Measurements from ENCODE around the gene NOP9. TPM values are rescaled to one million over a fixed set of nuclear protein-coding genes. Genes with fewer than 3 reads are reported as not detected.

NOP9 gene
- total RNA-seq, 1 experiment from 2014 or later = 34.0 TPM

- intact Hi-C loops (cut with micrococcal nuclease; ENCODE audit: unreplicated experiment) = no loop called here
- H3K27me3 ChIP-seq (replicated peaks; ENCODE audit: insufficient read depth, low read depth, low read length, poor library complexity) = no peaks in the 10 kb centered on the region
- POLR2A ChIA-PET (ENCODE audit: low non-redundant PET) = interaction anchor here (1.0 kb wide), 1 partner anchor 101 kb away, joined by 4 read pairs; no protein-coding TSS in a partner anchor
Observed at GRCh38 chr14:24330973-24331674, 31.5 kb downstream of the NOP9 start.

GRCh38 chr14:24331731-24332267 is 32.1 kb downstream of the NOP9 start:
- H3K4me1 ChIP-seq (ENCODE audit: insufficient read depth, low read length, poor library complexity, severe bottlenecking) = peaks cover 10% of the 10 kb centered on the region
- no peaks in the 10 kb centered on the region for H3K36me3 ChIP-seq (ENCODE audit: insufficient read depth, low read length, poor library complexity, severe bottlenecking)
- no TSS peak for BruUV-seq (replicated peaks)
- no peaks in the 10 kb centered on the region for H3K27me3 ChIP-seq (replicated peaks; ENCODE audit: insufficient read depth, low read depth, low read length, poor library complexity)
- ChIA-PET POLR2A (ENCODE audit: low non-redundant PET) (interaction anchor here (1.0 kb wide), 1 partner anchor 100 kb away, joined by 4 read pairs; no protein-coding TSS in a partner anchor), CTCF (interaction anchor here (0.9 to 4.8 kb wide), 4 partner anchors 24 to 104 kb away, joined by 4 to 101 read pairs (median 16); partner anchors contain the start of genes CBLN3, CIDEB, KHNYN and TINF2)
- no peak overlapping the region for H3K4me3 ChIP-seq (ENCODE audit: low read depth, low read length, poor library complexity, severe bottlenecking)
- no peaks in the 10 kb centered on the region for H3K9me3 ChIP-seq (ENCODE audit: low read depth, low read length, poor library complexity, severe bottlenecking)
- DNase-seq (ENCODE audit: low spot score) = no peak
- H3K27ac ChIP-seq (ENCODE audit: low read depth, low read length, poor library complexity, severe bottlenecking) = no peak overlapping the region
- TF ChIP-seq CTCF (conservative IDR thresholded peaks at IDR 0.05; ENCODE audit: low read depth, low read length) (no peak), EZH2 (IDR thresholded peaks at IDR 0.05; ENCODE audit: borderline replicate concordance, low read depth, low read length, poor library complexity, severe bottlenecking) (no peak)
- intact Hi-C loops (cut with micrococcal nuclease; ENCODE audit: unreplicated experiment) = loop anchor here (2.0 kb wide), 1 partner anchor 99 kb away; no protein-coding TSS in a partner anchor

More at GRCh38 chr14:24330973-24331674, 31.5 kb downstream of the NOP9 start:
- no peak for DNase-seq (ENCODE audit: low spot score)
- CTCF ChIA-PET = no interaction called here
- BruUV-seq (replicated peaks) = no TSS peak
- Histone ChIP-seq H3K4me3 (ENCODE audit: low read depth, low read length, poor library complexity, severe bottlenecking) (no peak overlapping the region), H3K4me1 (ENCODE audit: insufficient read depth, low read length, poor library complexity, severe bottlenecking) (peaks cover 10% of the 10 kb centered on the region), H3K9me3 (ENCODE audit: low read depth, low read length, poor library complexity, severe bottlenecking) (no peaks in the 10 kb centered on the region), H3K36me3 (ENCODE audit: insufficient read depth, low read length, poor library complexity, severe bottlenecking) (no peaks in the 10 kb centered on the region), H3K27ac (ENCODE audit: low read depth, low read length, poor library complexity, severe bottlenecking) (no peak overlapping the region)
- TF ChIP-seq EZH2 (IDR thresholded peaks at IDR 0.05; ENCODE audit: borderline replicate concordance, low read depth, low read length, poor library complexity, severe bottlenecking) (no peak), CTCF (conservative IDR thresholded peaks at IDR 0.05; ENCODE audit: low read depth, low read length) (no peak)

- TF ChIP-seq EZH2 (IDR thresholded peaks at IDR 0.05; ENCODE audit: borderline replicate concordance, low read depth, low read length, poor library complexity, severe bottlenecking) (no peak), CTCF (conservative IDR thresholded peaks at IDR 0.05; ENCODE audit: low read depth, low read length) (peak; percentile 79)
- ChIA-PET CTCF (interaction anchor here (0.9 to 4.8 kb wide), 6 partner anchors 15 to 104 kb away, joined by 3 to 101 read pairs (median 5); partner anchors contain the start of genes CBLN3, CIDEB, KHNYN and NYNRIN), POLR2A (ENCODE audit: low non-redundant PET) (interaction anchor here (1.0 kb wide), 1 partner anchor 99 kb away, joined by 4 read pairs; no protein-coding TSS in a partner anchor)
- no peaks in the 10 kb centered on the region for H3K27me3 ChIP-seq (replicated peaks; ENCODE audit: insufficient read depth, low read depth, low read length, poor library complexity)
- H3K4me3 ChIP-seq (ENCODE audit: low read depth, low read length, poor library complexity, severe bottlenecking) = no peak overlapping the region
- BruUV-seq (replicated peaks) = no TSS peak
- no peak overlapping the region for H3K27ac ChIP-seq (ENCODE audit: low read depth, low read length, poor library complexity, severe bottlenecking)
- H3K4me1 ChIP-seq (ENCODE audit: insufficient read depth, low read length, poor library complexity, severe bottlenecking) = peaks cover 10% of the 10 kb centered on the region
- peak; percentile 88 for DNase-seq (ENCODE audit: low spot score)
- intact Hi-C loops (cut with micrococcal nuclease; ENCODE audit: unreplicated experiment) = loop anchor here (2.0 kb wide), 1 partner anchor 98 kb away; no protein-coding TSS in a partner anchor
- H3K36me3 ChIP-seq (ENCODE audit: insufficient read depth, low read length, poor library complexity, severe bottlenecking) = no peaks in the 10 kb centered on the region
- H3K9me3 ChIP-seq (ENCODE audit: low read depth, low read length, poor library complexity, severe bottlenecking) = no peaks in the 10 kb centered on the region
Observed at GRCh38 chr14:24332268-24332993, 32.8 kb downstream of the NOP9 start.
